Activated CD4-positive, alpha-beta T cell treated with anti-CD3 and anti-CD28 coated beads for 48 hours (primary cell): Measurements from ENCODE around the gene NCAM1.

ENCODE experiments used
- DNase-seq: peaks from one replicate; pipeline ENCODE4 v3.0.0-alpha.2; 2020

NCAM1 gene

GRCh38 chr11:113134626-113135025 is 173.4 kb downstream of the NCAM1 start:
- no peak for DNase-seq

GRCh38 chr11:113137713-113138529 is 176.7 kb downstream of the NCAM1 start:
- DNase-seq = no peak

DNA sequence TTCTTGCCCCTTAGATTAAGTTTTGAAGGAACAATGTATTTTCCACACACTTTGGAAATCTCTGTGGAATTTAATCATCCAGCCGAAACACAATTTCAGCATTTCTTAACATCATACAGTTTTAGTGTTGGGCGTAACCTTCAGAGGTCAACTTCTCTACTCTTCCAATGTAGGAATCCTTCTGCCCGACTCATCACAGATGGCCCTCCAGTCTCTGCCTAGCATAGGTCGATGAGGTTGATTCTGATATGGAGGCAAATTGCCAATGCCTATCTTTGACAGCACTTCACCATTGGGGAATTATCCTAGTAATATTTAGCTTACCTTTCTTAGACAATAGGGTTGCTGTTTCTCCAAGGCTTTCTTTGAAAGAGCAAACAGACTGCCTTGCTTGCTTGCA is 177.5 kb downstream of the NCAM1 start:
- DNase-seq = no peak

- DNase-seq = no peak
Measured at GRCh38 chr11:113141010-113141409, 179.8 kb downstream of the NCAM1 start.

- DNase-seq = no peak
Measured at GRCh38 chr11:113142508-113142907, 181.3 kb downstream of the NCAM1 start.

GRCh38 chr11:113147249-113147648 is 186.0 kb downstream of the NCAM1 start:
- DNase-seq = no peak

DNA sequence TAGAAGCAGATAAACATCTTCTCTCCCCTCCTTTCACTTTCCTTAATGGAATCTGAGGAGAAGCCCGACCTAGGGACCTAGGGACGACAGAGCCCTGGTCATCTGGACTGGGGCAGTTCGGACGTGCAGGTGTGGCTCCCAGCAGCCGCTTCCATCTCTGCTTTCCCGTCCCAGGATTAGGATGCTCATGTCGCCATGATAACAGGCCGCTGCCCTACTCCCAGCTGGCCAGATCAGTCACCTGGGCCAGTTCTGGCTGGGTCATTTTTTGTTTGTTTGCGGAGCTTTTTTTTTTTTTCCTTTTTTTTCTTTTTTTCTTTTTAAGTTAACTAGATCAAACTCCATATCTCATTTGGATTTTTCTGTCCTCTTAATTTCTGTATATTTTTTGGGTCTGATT is 186.9 kb downstream of the NCAM1 start:
- no peak for DNase-seq

DNA sequence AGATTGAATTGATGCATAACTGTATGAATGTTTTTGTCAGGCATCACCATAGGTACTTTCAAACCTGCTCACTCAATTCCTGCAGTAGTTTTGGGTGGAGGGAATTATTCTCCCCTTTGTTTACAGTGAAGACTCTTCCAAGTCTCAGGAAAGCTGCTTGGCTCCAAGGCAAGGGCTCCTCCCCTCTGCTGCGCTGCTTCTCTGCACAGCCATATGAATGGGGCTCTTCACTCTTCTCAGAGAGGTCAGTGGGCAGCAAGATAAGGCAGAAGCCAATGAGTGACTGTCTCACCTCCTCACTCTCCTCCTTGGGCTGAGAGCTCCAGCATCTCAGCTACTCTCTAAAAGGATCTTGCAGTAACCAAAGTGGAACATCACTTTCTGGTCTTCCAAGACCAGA is 187.4 kb downstream of the NCAM1 start:
- no peak for DNase-seq

GRCh38 chr11:113151521-113151920 is 190.3 kb downstream of the NCAM1 start:
- DNase-seq = no peak

DNA sequence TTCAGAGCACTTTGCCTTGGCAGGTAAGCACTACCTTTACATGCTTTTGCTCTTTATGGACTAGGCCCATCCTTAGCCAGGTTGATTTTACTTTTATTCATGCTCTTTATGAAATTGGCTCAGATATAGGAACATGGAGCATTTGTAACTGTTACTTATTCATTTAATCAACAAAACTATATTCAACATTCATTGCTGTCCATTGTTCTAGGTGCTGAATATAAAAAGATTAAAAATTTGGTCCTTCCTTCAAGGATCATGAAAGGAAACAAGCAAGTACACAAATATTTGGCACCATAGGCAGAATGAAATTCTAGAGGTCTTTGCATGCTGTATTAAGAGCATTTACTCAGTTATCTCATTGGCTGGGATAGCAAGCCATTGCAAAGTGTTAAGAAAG is 191.3 kb downstream of the NCAM1 start:
- no peak for DNase-seq

DNA sequence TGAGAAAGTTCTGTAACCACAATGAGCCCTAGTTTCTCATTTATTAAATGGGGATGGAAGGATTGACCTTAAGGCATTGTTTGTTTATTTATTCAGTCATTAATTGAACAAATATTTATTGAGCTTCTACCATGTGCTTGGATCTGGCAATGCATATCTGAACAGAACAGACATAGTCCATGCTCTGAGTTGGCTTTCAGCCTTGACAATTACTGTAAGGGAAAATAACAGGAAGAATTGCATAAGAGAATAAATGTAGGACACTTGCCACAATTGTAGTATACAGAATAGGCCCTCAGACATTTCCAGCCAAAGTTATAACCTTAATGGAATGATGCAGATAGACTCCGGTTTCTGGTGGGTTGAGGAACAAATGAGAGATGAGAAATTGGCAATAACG is 192.6 kb downstream of the NCAM1 start:
- DNase-seq = no peak

GRCh38 chr11:113159988-113160807 is 199.0 kb downstream of the NCAM1 start:
- DNase-seq = no peak

DNA sequence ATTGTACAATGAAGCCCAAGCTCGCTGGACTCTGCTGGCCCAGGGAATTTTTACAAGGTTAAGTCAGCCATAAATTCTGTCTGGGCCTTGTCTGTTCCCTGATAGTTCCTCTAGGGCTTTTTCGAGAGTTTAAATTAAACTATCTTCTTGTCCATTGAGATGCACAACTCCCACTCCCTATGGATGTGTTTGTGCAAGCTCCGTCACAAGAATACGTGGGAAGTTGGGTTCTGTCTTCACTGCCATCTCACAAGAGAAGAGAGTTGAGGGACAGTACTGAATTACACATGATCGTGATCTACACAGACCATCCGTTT is 199.5 kb downstream of the NCAM1 start:
- DNase-seq = no peak

DNA sequence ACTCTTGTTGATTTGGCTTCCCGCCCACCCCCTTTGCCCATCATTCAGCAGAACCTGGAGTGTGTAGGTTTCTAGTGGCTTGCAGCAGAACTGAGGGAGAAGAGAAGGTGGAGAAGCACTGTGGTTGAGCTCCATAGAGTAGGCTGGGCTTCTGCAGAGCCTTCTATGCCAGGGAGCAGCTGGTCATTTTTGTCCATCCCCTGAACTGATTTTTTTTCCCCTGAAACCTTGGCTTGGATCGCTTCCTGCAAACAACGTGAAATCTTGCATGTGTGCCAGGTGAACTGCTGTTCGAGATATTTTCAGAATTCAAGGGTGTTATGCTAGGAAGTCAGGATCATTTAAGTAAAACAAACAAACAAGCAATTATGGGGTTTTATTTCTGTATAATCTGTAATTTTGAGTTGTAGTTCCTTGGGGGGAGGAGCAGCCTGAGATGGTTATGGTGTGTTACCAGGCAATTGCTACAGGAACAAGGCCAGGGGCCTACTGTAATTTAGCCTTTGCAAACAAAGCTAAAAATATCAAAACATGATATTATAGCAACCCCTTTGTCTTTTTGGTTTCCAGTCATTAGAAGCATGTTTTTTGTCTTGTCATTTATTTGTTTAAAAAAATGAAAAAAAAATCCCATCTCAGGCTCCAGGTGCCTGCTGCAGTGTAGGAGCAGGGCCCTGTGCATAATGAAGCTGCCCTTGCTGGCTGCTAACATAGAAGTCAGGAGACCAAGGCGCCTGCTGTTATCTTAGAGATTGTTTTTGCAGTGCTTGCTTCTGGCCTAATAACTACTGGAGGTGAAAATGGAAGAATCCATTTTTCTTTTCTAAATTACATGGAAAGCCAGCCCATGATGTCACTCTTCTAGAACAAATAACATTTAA is 200.7 kb downstream of the NCAM1 start:
- no peak for DNase-seq

DNA sequence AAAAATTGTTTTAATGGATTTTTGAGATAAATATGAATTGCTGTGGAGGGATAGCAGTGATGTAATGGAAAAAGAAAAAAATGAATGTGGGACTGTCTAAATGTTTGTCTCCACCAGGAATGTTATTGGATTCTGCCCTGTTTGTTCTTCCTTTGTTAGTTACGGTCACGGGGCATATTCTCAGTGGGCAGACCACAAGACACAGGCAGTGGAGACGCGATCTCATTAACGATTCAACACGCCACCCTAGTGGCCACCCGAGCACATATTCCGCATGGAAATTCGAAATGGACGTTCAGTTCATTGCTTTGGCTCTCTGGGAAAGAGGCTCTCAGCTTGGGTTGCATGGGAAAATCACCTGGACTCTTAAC is 201.4 kb downstream of the NCAM1 start:
- DNase-seq = no peak

- DNase-seq = no peak
Measured at GRCh38 chr11:113163291-113164030, 202.2 kb downstream of the NCAM1 start.

- no peak for DNase-seq
Measured at GRCh38 chr11:113166280-113166679, 205.1 kb downstream of the NCAM1 start.

GRCh38 chr11:113167599-113167998 is 206.4 kb downstream of the NCAM1 start:
- DNase-seq = no peak

DNA sequence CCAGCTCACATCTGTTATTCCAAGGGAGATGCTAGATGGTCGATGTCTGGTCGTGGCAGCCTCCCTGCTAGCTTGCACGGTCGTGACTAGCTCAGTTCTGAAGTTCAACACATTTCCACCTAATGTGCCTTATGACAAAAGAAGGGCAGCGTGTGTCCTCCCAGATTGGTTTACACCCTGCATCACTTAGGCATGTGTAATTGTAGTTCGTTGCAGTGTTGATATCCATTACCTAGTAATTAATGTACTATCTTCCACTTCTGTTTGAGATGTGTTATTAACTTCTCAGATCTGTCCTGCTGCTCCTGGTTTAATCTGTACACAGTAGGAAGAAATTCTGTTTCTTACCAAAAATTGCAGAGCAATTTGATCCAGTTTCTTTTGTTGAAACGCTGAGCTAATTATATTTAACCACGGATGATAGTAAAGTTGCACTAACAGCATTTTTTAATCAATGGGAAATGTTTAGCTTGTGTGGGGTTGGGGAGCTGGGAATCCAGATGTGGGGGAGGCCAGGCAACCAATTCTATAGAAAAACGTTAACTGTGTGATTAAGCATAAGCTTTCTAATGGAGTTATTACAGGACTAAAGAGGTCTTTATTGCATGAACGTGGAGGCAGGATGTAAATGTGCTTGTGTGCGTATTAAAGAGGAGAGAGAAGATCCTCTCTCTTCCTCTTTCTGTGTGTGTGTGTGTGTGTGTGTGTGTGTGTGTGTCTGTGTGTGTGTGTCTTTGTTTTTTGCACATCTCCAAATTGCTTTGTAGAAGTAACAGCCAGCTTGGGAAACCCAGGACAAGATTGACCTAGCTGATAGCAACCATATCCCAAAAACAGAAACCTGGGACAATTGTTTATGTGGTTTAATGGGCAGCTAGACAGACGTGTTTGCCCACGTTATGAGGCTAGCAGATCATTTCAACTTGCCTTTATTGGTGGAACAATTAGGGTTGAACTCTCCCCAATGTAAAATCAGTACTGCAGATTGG is 207.4 kb downstream of the NCAM1 start:
- DNase-seq = no peak

DNA sequence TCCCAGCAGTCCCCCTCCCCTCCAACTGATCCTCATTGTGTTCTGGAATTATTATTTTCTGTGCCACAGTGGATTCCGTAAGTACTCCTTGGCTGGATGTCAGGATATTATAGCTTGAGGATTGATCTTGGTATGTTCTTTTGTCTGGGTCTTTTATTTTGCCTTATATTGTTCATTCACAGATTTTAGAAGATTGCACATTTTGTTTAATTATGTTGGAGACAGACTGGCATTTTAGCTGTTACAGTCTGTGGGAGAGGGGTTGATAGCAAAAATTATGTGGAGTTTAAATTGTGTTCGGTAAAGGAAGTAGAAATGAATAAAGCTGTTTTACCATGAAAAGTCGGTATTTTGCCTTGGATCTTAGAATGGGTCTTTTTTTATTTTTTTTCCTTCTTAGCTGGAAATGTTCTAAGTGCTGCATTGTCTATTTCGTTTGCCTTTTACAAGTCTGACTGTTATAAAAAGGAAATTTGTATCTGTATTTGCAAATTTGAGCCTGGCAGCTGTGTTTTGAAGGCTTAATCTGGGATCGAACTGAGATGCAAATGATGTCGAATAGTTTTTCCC is 211.2 kb downstream of the NCAM1 start:
- no peak for DNase-seq

GRCh38 chr11:113173126-113173525 is 211.9 kb downstream of the NCAM1 start:
- DNase-seq = no peak
